GM12878 (cell line): Measurements from ENCODE around the gene ASAP2. TPM values are rescaled to one million over a fixed set of nuclear protein-coding genes. Genes with fewer than 3 reads are reported as not detected.

ENCODE experiments used
- ATAC-seq: fragments of 200-7000 bp; cut with Tn5 transposase; 3 replicates; pipeline ENCODE4 v1.9.1; 2020; ENCODE audit warnings: mild to moderate bottlenecking, moderate library complexity
- BruUV-seq: library from RNA; stranded (reverse); fragments of 400-500 nt; replicated peaks from 2 replicates; lab custom pipeline; 2021; lab: Mats Ljungman, UMichigan
- CTCF ChIA-PET: fragments of 300-600 bp; sonication (Branson Sonifier 250); formaldehyde crosslinking; extraction: SDS; loops from one replicate; lab custom pipeline; 2021; ENCODE audit warnings: inconsistent platforms; lab: Yijun Ruan, JAX
- POLR2A ChIA-PET: fragments of 350-600 bp; formaldehyde crosslinking; extraction: SDS; loops from one replicate; lab custom pipeline; 2021; ENCODE audit warnings: inconsistent platforms; lab: Charles Lee
- RAD21 ChIA-PET: fragments of 300-600 bp; sonication (Branson Sonifier 250); formaldehyde crosslinking; loops from one replicate; lab custom pipeline; 2023; ENCODE audit warnings: antibody characterized with exemption; ENCODE audit not compliant: unreplicated experiment; lab: Charles Lee
- SMC1A ChIA-PET: fragments of 300-600 bp; sonication (Branson Sonifier 250); formaldehyde crosslinking; loops from one replicate; lab custom pipeline; 2023; ENCODE audit not compliant: unreplicated experiment, uncharacterized antibody; lab: Charles Lee
- DNase-seq: peaks from one replicate; pipeline ENCODE4 v3.0.0-alpha.2; 2011; ENCODE audit warnings: low read depth, low spot score
- FAIRE-seq: peaks from 3 replicates; lab custom pipeline; 2011; peaks lifted over from hg19 to GRCh38; lab: Jason Lieb, UNC
- H2AFZ ChIP-seq: 2 replicates; pipeline ENCODE4 v1.6.0; 2011; ENCODE audit warnings: low read depth, low read length, control low read depth; ENCODE audit not compliant: control insufficient read depth
- H3K27ac ChIP-seq: 2 replicates; pipeline ENCODE4 v1.5.1; 2011; ENCODE audit warnings: control low read depth; ENCODE audit not compliant: control insufficient read depth, insufficient read depth
- H3K27me3 ChIP-seq, 2 experiments: replicated peaks in 1 of 2; 2 replicates each; pipeline versions ENCODE4 v1.6.0 to v1.6.1; 2011; ENCODE audit warnings: low read length in 1 of 2; ENCODE audit not compliant: control insufficient read depth in 2 of 2, insufficient read depth in 2 of 2
- H3K36me3 ChIP-seq, 2 experiments: 2 replicates each; pipeline ENCODE4 v1.5.1; 2011; ENCODE audit warnings: low read length in 1 of 2; ENCODE audit not compliant: control insufficient read depth in 2 of 2, insufficient read depth in 2 of 2
- H3K4me1 ChIP-seq: 2 replicates; pipeline ENCODE4 v1.6.1; 2011; ENCODE audit warnings: mild to moderate bottlenecking, low read length, moderate library complexity, mixed read lengths; ENCODE audit not compliant: control insufficient read depth, insufficient read depth
- H3K4me2 ChIP-seq: 2 replicates; pipeline ENCODE4 v1.6.0; 2011; ENCODE audit warnings: control low read depth; ENCODE audit not compliant: control insufficient read depth, insufficient read depth
- H3K4me3 ChIP-seq: fragments of 200-600 bp; sonication (generic); 2 replicates; pipeline ENCODE4 v1.5.1; 2016
- H3K79me2 ChIP-seq: 2 replicates; pipeline ENCODE4 v1.6.0; 2011; ENCODE audit warnings: low read length; ENCODE audit not compliant: control insufficient read depth, insufficient read depth
- H3K9ac ChIP-seq: 2 replicates; pipeline ENCODE4 v1.8.0; 2011; ENCODE audit warnings: low read length, control low read depth, mixed read lengths; ENCODE audit not compliant: control insufficient read depth, insufficient read depth
- H3K9me3 ChIP-seq: replicated peaks from 3 replicates; pipeline ENCODE4 v1.5.1; 2011; ENCODE audit warnings: mild to moderate bottlenecking, low read length; ENCODE audit not compliant: control insufficient read depth, insufficient read depth
- H4K20me1 ChIP-seq: 2 replicates; pipeline ENCODE4 v1.6.0; 2011; ENCODE audit not compliant: control insufficient read depth, insufficient read depth
- BACH1 ChIP-seq: fragments of 450-650 bp; IDR thresholded peaks from 2 replicates; pipeline ENCODE4 v1.6.1; 2017; ENCODE audit warnings: mild to moderate bottlenecking, borderline replicate concordance
- BCL3 ChIP-seq: IDR thresholded peaks from 2 replicates; pipeline ENCODE4 v1.6.1; 2011; ENCODE audit warnings: borderline replicate concordance, low read depth, mild to moderate bottlenecking, moderate library complexity, low read length; ENCODE audit not compliant: insufficient read depth, poor library complexity, severe bottlenecking
- IRF4 ChIP-seq: IDR thresholded peaks from 2 replicates; pipeline ENCODE4 v1.6.1; 2011; ENCODE audit warnings: low read depth, low read length
- KDM1A ChIP-seq: fragments of 200-600 bp; sonication (generic); IDR thresholded peaks from 2 replicates; pipeline ENCODE4 v1.6.1; 2016; ENCODE audit warnings: borderline replicate concordance
- MTA2 ChIP-seq: fragments of 450-650 bp; IDR thresholded peaks from 2 replicates; pipeline ENCODE4 v1.6.1; 2016; ENCODE audit warnings: low read depth, mild to moderate bottlenecking, moderate library complexity
- NFIC ChIP-seq: IDR thresholded peaks from 2 replicates; pipeline ENCODE4 v1.6.1; 2012; ENCODE audit warnings: low read depth, mild to moderate bottlenecking, inconsistent platforms, low read length, moderate library complexity
- PAX5 ChIP-seq: IDR thresholded peaks from 2 replicates; pipeline ENCODE4 v1.6.1; 2011; ENCODE audit warnings: low read depth, low read length, borderline replicate concordance
- PAX8 ChIP-seq: fragments of 450-650 bp; IDR thresholded peaks from 2 replicates; pipeline ENCODE4 v1.6.1; 2017; ENCODE audit warnings: mild to moderate bottlenecking, moderate library complexity
- RBBP5 ChIP-seq: fragments of 200-600 bp; sonication (generic); conservative IDR thresholded peaks from 2 replicates; pipeline ENCODE4 v1.6.1; 2016
- RUNX3 ChIP-seq: IDR thresholded peaks from 2 replicates; pipeline ENCODE4 v1.6.1; 2012; ENCODE audit warnings: low read length, inconsistent platforms
- SMARCA5 ChIP-seq: fragments of 450-650 bp; IDR thresholded peaks from 2 replicates; pipeline ENCODE4 v1.6.1; 2017; ENCODE audit warnings: mild to moderate bottlenecking
- TAF1 ChIP-seq: IDR thresholded peaks from 2 replicates; pipeline ENCODE4 v1.6.1; 2011; ENCODE audit warnings: mild to moderate bottlenecking, low read depth, low read length, borderline replicate concordance
- USF2 ChIP-seq: IDR thresholded peaks from 2 replicates; pipeline ENCODE4 v1.6.1; 2011; ENCODE audit warnings: low read depth, low read length, improper control_type of control experiment, borderline replicate concordance
- ZNF687 ChIP-seq: fragments of 450-650 bp; IDR thresholded peaks from 2 replicates; pipeline ENCODE4 v1.6.1; 2017; ENCODE audit warnings: mild to moderate bottlenecking, moderate library complexity
- WGBS: methylation state at CpG from one replicate; pipeline ENCODE4 v1.1.6; 2016; ENCODE audit warnings: low lambda C conversion rate; ENCODE audit not compliant: insufficient replicate concordance, insufficient coverage; ENCODE audit errors: missing lambda C conversion rate; 5-methylcytosine and 5-hydroxymethylcytosine counted together
- in situ Hi-C: fragments of 300-500 bp; cut with MboI; formaldehyde crosslinking; loops from 9 replicates; pipeline ENCODE4 v1.14.3; 2018; ENCODE audit warnings: mixed read lengths
- intact Hi-C: fragments of 100-400 bp; cut with micrococcal nuclease; formaldehyde crosslinking; loops from one replicate; pipeline ENCODE4 v1.14.2; 2022; ENCODE audit not compliant: unreplicated experiment
- polyA plus RNA-seq, 11 experiments: library from polyadenylated mRNA; depleted of rRNA in 4 of 11; unstranded in 6 of 11; stranded (reverse) in 5 of 11; fragments of >200 nt; fragmentation: Nextera tagmentation in 4 of 11; fragmentation: Illumina TruSeq in 1 of 11; extraction: Ambion mirVana in 4 of 11; extraction: Trizol in 1 of 11; gene quantifications; 1 replicate in 1 of 11; 2 replicates in 10 of 11; pipeline versions ENCODE4 v1.2.1 to v1.2.3, GENCODE V29; 2011 to 2016; ENCODE audit warnings: inconsistent platforms in 2 of 11, missing spikeins in 2 of 11, low read depth in 1 of 11
- total RNA-seq, 4 experiments: library from RNA; depleted of rRNA in 3 of 4; stranded (reverse); fragments of >200 nt in 3 of 4; fragmentation: Illumina TruSeq in 1 of 4; extraction: Trizol in 1 of 4; gene quantifications; 2 replicates each; pipeline versions ENCODE4 v1.2.1 to v1.2.3, GENCODE V29; 2013 to 2021

ASAP2 gene
- total and polyA plus RNA-seq, 10 of the 15 experiments (the other 5 are each of a cell fraction or from before 2014, with no cell fraction given), result 0.05 to 0.27 (median 0.07) TPM; not detected in 4

GRCh38 chr2:9379391-9379755 is 172.8 kb downstream of the ASAP2 start:
- peaks cover 0 to 2% of the 10 kb centered on the region in 2 experiments; a peak in 2 of 4 replicates for H3K27me3 ChIP-seq
- no peaks in the 10 kb centered on the region for H3K36me3 ChIP-seq
- no peaks in the 10 kb centered on the region for H3K4me1 ChIP-seq
- intact Hi-C loops (no loop called here), in situ Hi-C loops (no loop called here)
- no peak overlapping the region for H3K9ac ChIP-seq
- no peak overlapping the region for H3K27ac ChIP-seq
- DNase-seq (no peak), ATAC-seq (no peak), FAIRE-seq (no peak)
- SMC1A ChIA-PET, result interaction anchor here (0.6 kb wide), 1 partner anchor 13 kb away, joined by 3 read pairs; no protein-coding TSS in a partner anchor
- H3K79me2 ChIP-seq, result no peaks in the 10 kb centered on the region
- RAD21 ChIA-PET, result no interaction called here
- BruUV-seq, result no TSS peak
- no peak overlapping the region for H3K4me3 ChIP-seq
- H4K20me1 ChIP-seq, result no peaks in the 10 kb centered on the region
- H3K9me3 ChIP-seq, result no peaks in the 10 kb centered on the region
- no peak overlapping the region for H3K4me2 ChIP-seq
- 63% methylated on average over 5 of the region's 5 CpGs for WGBS
- CTCF ChIA-PET, result no interaction called here
- POLR2A ChIA-PET, result no interaction called here
- H2AFZ ChIP-seq, result no peak overlapping the region
- TF ChIP-seq TAF1 (no peak), MTA2 (no peak), NFIC (no peak), ZNF687 (no peak), USF2 (no peak), KDM1A (no peak), BCL3 (no peak), RUNX3 (no peak), SMARCA5 (no peak), IRF4 (no peak), PAX8 (no peak), PAX5 (no peak), RBBP5 (no peak), BACH1 (no peak)
